K562 (cell line): ENCODE results near the gene ZBED4. TPM values are rescaled to one million over a fixed set of nuclear protein-coding genes. Genes with fewer than 3 reads are reported as not detected.

Experiments
- ATAC-seq: fragments of 200-7000 bp; cut with Tn5 transposase; 3 replicates; pipeline ENCODE4 v1.9.1; 2020; ENCODE audit warnings: moderate library complexity
- BruUV-seq: library from RNA; stranded (reverse); fragments of 400-500 nt; replicated peaks from 2 replicates; lab custom pipeline; 2021; lab: Mats Ljungman, UMichigan
- CTCF ChIA-PET: fragments of 300-600 bp; formaldehyde crosslinking; extraction: SDS; loops from one replicate; lab custom pipeline; 2021; ENCODE audit warnings: low intra/inter-chr PET ratio; lab: Yijun Ruan, JAX
- POLR2A ChIA-PET: fragments of 300-600, 350-650 bp; sonication (Branson Sonifier 250); formaldehyde crosslinking; extraction: SDS; loops from one replicate; lab custom pipeline; 2021; ENCODE audit warnings: antibody characterized with exemption, inconsistent platforms; lab: Yijun Ruan, JAX
- DNase-seq, 4 experiments: peaks; one replicate each; pipeline versions ENCODE4 v3.0.0 to v3.0.0-alpha.2; 2011 to 2018; ENCODE audit warnings: low spot score in 3 of 4, mixed read lengths in 3 of 4; ENCODE audit errors: extremely low read depth in 1 of 4
- FAIRE-seq: peaks from 2 replicates; lab custom pipeline; 2011; peaks lifted over from hg19 to GRCh38; lab: Jason Lieb, UNC
- H2AFZ ChIP-seq: 2 replicates; pipeline ENCODE4 v1.6.0; 2011; ENCODE audit warnings: low read depth, low read length, control low read depth, inconsistent platforms
- H3K27ac ChIP-seq: fragments of 200-600 bp; 3 replicates; pipeline ENCODE4 v1.8.0; 2011; ENCODE audit warnings: low read depth, mild to moderate bottlenecking, control low read depth, inconsistent platforms, low read length, moderate library complexity, mixed read lengths; ENCODE audit errors: extremely low read depth
- H3K27me3 ChIP-seq, 2 experiments: fragments of 300-600 bp in 1 of 2; 2 replicates in 1 of 2; 3 replicates in 1 of 2; pipeline versions ENCODE4 v1.6.0 to v1.8.0; 2011; ENCODE audit warnings: inconsistent platforms in 2 of 2, low read length in 2 of 2, mild to moderate bottlenecking in 1 of 2, mixed read lengths in 1 of 2, moderate library complexity in 1 of 2; ENCODE audit not compliant: control insufficient read depth in 2 of 2, insufficient read depth in 2 of 2
- H3K36me3 ChIP-seq: fragments of 300-600 bp; 3 replicates; pipeline ENCODE4 v1.8.0; 2011; ENCODE audit warnings: mild to moderate bottlenecking, low read length, inconsistent platforms; ENCODE audit not compliant: control insufficient read depth, insufficient read depth
- H3K4me1 ChIP-seq, 2 experiments: fragments of 200-600 bp in 1 of 2; replicated peaks in 1 of 2; 2 replicates in 1 of 2; 3 replicates in 1 of 2; pipeline versions ENCODE4 v1.5.1 to v1.8.0; 2011; ENCODE audit warnings: inconsistent platforms in 2 of 2, low read length in 2 of 2, mild to moderate bottlenecking in 1 of 2, mixed read lengths in 1 of 2, moderate library complexity in 1 of 2; ENCODE audit not compliant: control insufficient read depth in 2 of 2, insufficient read depth in 2 of 2
- H3K4me2 ChIP-seq: 2 replicates; pipeline ENCODE4 v1.6.1; 2011; ENCODE audit warnings: low read length, control low read depth, inconsistent platforms, mixed read lengths; ENCODE audit not compliant: insufficient read depth
- H3K4me3 ChIP-seq: fragments of 200-600 bp; sonication (generic), shearing (Covaris generic); 2 replicates; pipeline ENCODE4 v1.5.1; 2016; ENCODE audit warnings: control low read depth, inconsistent platforms
- H3K79me2 ChIP-seq: fragments of 200-600 bp; 3 replicates; pipeline ENCODE4 v1.8.0; 2011; ENCODE audit warnings: low read length, inconsistent platforms; ENCODE audit not compliant: control insufficient read depth, insufficient read depth
- H3K9ac ChIP-seq, 2 experiments: 2 replicates each; pipeline versions ENCODE4 v1.6.0 to v1.6.1; 2011; ENCODE audit warnings: low read depth in 2 of 2, low read length in 2 of 2, control low read depth in 1 of 2, inconsistent platforms in 1 of 2, mild to moderate bottlenecking in 1 of 2, mixed read lengths in 1 of 2; ENCODE audit not compliant: insufficient read depth in 1 of 2
- H3K9me1 ChIP-seq: one replicate; pipeline ENCODE4 v1.6.0; 2011; ENCODE audit warnings: inconsistent platforms, mild to moderate bottlenecking, low read length, moderate library complexity; ENCODE audit not compliant: control insufficient read depth, insufficient read depth
- H3K9me3 ChIP-seq: replicated peaks from 2 replicates; pipeline ENCODE4 v1.5.1; 2011; ENCODE audit warnings: low read depth, low read length, inconsistent platforms; ENCODE audit not compliant: control insufficient read depth, insufficient read depth
- H4K20me1 ChIP-seq: replicated peaks from 2 replicates; pipeline ENCODE4 v1.6.1; 2011; ENCODE audit warnings: low read length, inconsistent platforms, mixed read lengths; ENCODE audit not compliant: control insufficient read depth, insufficient read depth
- CHCHD3 ChIP-seq: fragments of 250-450 bp; sonication (Bioruptor Pico); IDR thresholded peaks from 2 replicates; pipeline ENCODE4 v2.1.2; 2022; ENCODE audit warnings: mild to moderate bottlenecking
- HMBOX1 ChIP-seq: sonication (generic); IDR thresholded peaks from 2 replicates; pipeline ENCODE4 v1.6.1; 2016
- KDM1A ChIP-seq, 2 experiments: fragments of 450-650 bp; IDR thresholded peaks; 2 replicates each; pipeline ENCODE4 v1.6.1; 2016; ENCODE audit warnings: mild to moderate bottlenecking in 2 of 2
- MBD1 ChIP-seq: fragments of 250-450 bp; sonication (Bioruptor Pico); IDR thresholded peaks from 2 replicates; pipeline ENCODE4 v1.8.0; 2022; ENCODE audit warnings: inconsistent platforms
- MEF2A ChIP-seq: IDR thresholded peaks from 2 replicates; pipeline ENCODE4 v1.6.1; 2011; ENCODE audit warnings: low read depth, mild to moderate bottlenecking, low read length, moderate library complexity; ENCODE audit not compliant: control insufficient read depth
- NFXL1 ChIP-seq: fragments of 450-650 bp; formaldehyde crosslinking; IDR thresholded peaks from 2 replicates; pipeline ENCODE4 v1.4.0; 2021; ENCODE audit warnings: mild to moderate bottlenecking
- POLR2A ChIP-seq: fragments of 450-650 bp; conservative IDR thresholded peaks from 2 replicates; pipeline ENCODE4 v1.6.1; 2016
- POLR3G ChIP-seq: IDR thresholded peaks from 2 replicates; pipeline ENCODE4 v1.6.1; 2011; ENCODE audit not compliant: insufficient read length, insufficient replicate concordance; ENCODE audit errors: extremely low read depth
- SREBF1 ChIP-seq: fragments of 150-350 bp; IDR thresholded peaks from 2 replicates; pipeline ENCODE4 v1.6.1; 2014; ENCODE audit warnings: antibody characterized with exemption, low read depth, low read length, borderline replicate concordance
- ZBTB7A ChIP-seq: IDR thresholded peaks from 2 replicates; pipeline ENCODE4 v1.6.1; 2011; ENCODE audit warnings: low read depth, mild to moderate bottlenecking, low read length, moderate library complexity, borderline replicate concordance; ENCODE audit not compliant: control insufficient read depth
- ZEB2 ChIP-seq: fragments of 450-650 bp; IDR thresholded peaks from 2 replicates; pipeline ENCODE4 v1.6.1; 2016
- ZNF146 ChIP-seq: IDR thresholded peaks from one replicate; pipeline ENCODE4 v1.6.1; 2018; ENCODE audit warnings: missing compliant biosample characterization; ENCODE audit not compliant: unreplicated experiment
- ZNF23 ChIP-seq: fragments of 250-450 bp; sonication (Bioruptor Pico); IDR thresholded peaks from 2 replicates; pipeline ENCODE4 v1.4.0; 2020; ENCODE audit warnings: mild to moderate bottlenecking
- WGBS: fragments of 100-300 bp; shearing (Covaris generic); methylation state at CpG from one replicate; pipeline ENCODE4 v1.1.6; 2016; ENCODE audit warnings: low coverage, mixed read lengths; ENCODE audit not compliant: insufficient coverage; ENCODE audit errors: missing lambda C conversion rate; 5-methylcytosine and 5-hydroxymethylcytosine counted together
- in situ Hi-C: fragments of 300-500 bp; cut with MboI; formaldehyde crosslinking; loops from 4 replicates; pipeline ENCODE4 v1.15.0; 2018; ENCODE audit warnings: inconsistent platforms, mixed read lengths
- intact Hi-C: fragments of 100-400 bp; cut with micrococcal nuclease; formaldehyde crosslinking; loops from 2 replicates; pipeline ENCODE4 v1.14.2; 2022
- polyA plus RNA-seq, 8 experiments: library from polyadenylated mRNA; depleted of rRNA in 4 of 8; stranded (reverse) in 5 of 8; unstranded in 3 of 8; fragments of >200 nt; fragmentation: Nextera tagmentation in 2 of 8; fragmentation: Illumina TruSeq in 1 of 8; extraction: Ambion mirVana in 2 of 8; extraction: Trizol in 1 of 8; gene quantifications; 2 replicates each; pipeline versions ENCODE4 v1.2.1 to v1.2.3, GENCODE V29; 2011 to 2014; ENCODE audit warnings: inconsistent platforms in 1 of 8, missing spikeins in 1 of 8
- total RNA-seq, 7 experiments: library from RNA; depleted of rRNA in 6 of 7; stranded (reverse); fragments of >200 nt in 6 of 7; fragmentation: Illumina TruSeq in 2 of 7; extraction: Trizol in 2 of 7; gene quantifications; 2 replicates each; pipeline versions ENCODE4 v1.2.1 to v1.2.3, GENCODE V29; 2011 to 2021; ENCODE audit warnings: low replicate concordance in 1 of 7

The ZBED4 gene
- total and polyA plus RNA-seq, 9 of the 15 experiments (the other 6 are each of a cell fraction or from before 2014, with no cell fraction given), result 1.5 to 16.8 (median 7.4) TPM

- no peaks in the 10 kb centered on the region for H3K9me3 ChIP-seq
- H3K79me2 ChIP-seq, result no peaks in the 10 kb centered on the region; the same call in 2 of the 3 replicates
- ATAC-seq, result no peak
- ChIA-PET CTCF (no interaction called here), POLR2A (interaction anchor here (0.7 kb wide), 1 partner anchor 12 kb away, joined by 3 read pairs; no protein-coding TSS in a partner anchor)
- FAIRE-seq, result no peak
- H3K4me3 ChIP-seq, result no peak overlapping the region
- no peaks in the 10 kb centered on the region for H4K20me1 ChIP-seq
- H3K9me1 ChIP-seq, result no peaks in the 10 kb centered on the region
- no TSS peak for BruUV-seq
- peaks cover 28 to 32% of the 10 kb centered on the region in 2 experiments for H3K27me3 ChIP-seq
- H3K27ac ChIP-seq, result no peak overlapping the region
- no peak overlapping the region for H3K4me2 ChIP-seq
- WGBS, result 25% methylated on average over 14 of the region's 64 CpGs
- no peak overlapping the region; a peak in 1 of 4 replicates for H3K9ac ChIP-seq
- DNase-seq, result no peak
- TF ChIP-seq ZBTB7A (0 out of 2 replicates have a peak, but pooled peaks have one; percentile 10), KDM1A (IDR thresholded peaks at IDR 0.05) (no peak)
- no peak overlapping the region for H2AFZ ChIP-seq
- no peaks in the 10 kb centered on the region for H3K36me3 ChIP-seq
- intact Hi-C loops (no loop called here), in situ Hi-C loops (no loop called here)
- H3K4me1 ChIP-seq, result peaks cover 0 to 33% of the 10 kb centered on the region in 2 experiments; a peak in 2 of 5 replicates
Measured at GRCh38 chr22:49847751-49848689, 5.6 kb upstream of the ZBED4 start.

- no peak for ATAC-seq
- TF ChIP-seq MBD1 (CRISPR knock-in tag) (no peak), CHCHD3 (CRISPR knock-in tag) (no peak), ZNF23 (CRISPR knock-in tag) (no peak), SREBF1 (no peak), ZNF146 (CRISPR knock-in tag) (no peak), NFXL1 (CRISPR knock-in tag) (no peak), ZEB2 (no peak), HMBOX1 (no peak), POLR3G (no peak), POLR2A (no peak), MEF2A (no peak)
Measured at GRCh38 chr22:49848690-49849160, 4.9 kb upstream of the ZBED4 start.

More at GRCh38 chr22:49848690-49849160, 4.9 kb upstream of the ZBED4 start:
- in situ Hi-C loops, result no loop called here
- BruUV-seq, result no TSS peak
- H3K4me1 ChIP-seq, result peaks cover 0 to 37% of the 10 kb centered on the region in 2 experiments; a peak in 2 of 5 replicates
- FAIRE-seq (no peak), DNase-seq (no peak)
- H2AFZ ChIP-seq, result no peak overlapping the region
- H3K27ac ChIP-seq, result no peak overlapping the region
- no peaks in the 10 kb centered on the region for H3K36me3 ChIP-seq
- no peak overlapping the region for H3K4me2 ChIP-seq
- ChIA-PET POLR2A (no interaction called here), CTCF (no interaction called here)
- no peak overlapping the region for H3K4me3 ChIP-seq
- no peaks in the 10 kb centered on the region; the same call in 2 of the 3 replicates for H3K79me2 ChIP-seq
- no peaks in the 10 kb centered on the region for H3K9me3 ChIP-seq
- peaks cover 26 to 32% of the 10 kb centered on the region in 2 experiments for H3K27me3 ChIP-seq
- H4K20me1 ChIP-seq, result no peaks in the 10 kb centered on the region
- no peaks in the 10 kb centered on the region for H3K9me1 ChIP-seq
- no peak overlapping the region for H3K9ac ChIP-seq
- 35% methylated on average over 15 of the region's 51 CpGs for WGBS
- intact Hi-C loops, result no loop called here
